NCI-H1048 (cell line): ENCODE results near the gene PDP2.

Experiments
- DNase-seq: peaks from one replicate; lab custom pipeline; 2025; lab: John Stamatoyannopoulos, UW

PDP2 gene

DNA sequence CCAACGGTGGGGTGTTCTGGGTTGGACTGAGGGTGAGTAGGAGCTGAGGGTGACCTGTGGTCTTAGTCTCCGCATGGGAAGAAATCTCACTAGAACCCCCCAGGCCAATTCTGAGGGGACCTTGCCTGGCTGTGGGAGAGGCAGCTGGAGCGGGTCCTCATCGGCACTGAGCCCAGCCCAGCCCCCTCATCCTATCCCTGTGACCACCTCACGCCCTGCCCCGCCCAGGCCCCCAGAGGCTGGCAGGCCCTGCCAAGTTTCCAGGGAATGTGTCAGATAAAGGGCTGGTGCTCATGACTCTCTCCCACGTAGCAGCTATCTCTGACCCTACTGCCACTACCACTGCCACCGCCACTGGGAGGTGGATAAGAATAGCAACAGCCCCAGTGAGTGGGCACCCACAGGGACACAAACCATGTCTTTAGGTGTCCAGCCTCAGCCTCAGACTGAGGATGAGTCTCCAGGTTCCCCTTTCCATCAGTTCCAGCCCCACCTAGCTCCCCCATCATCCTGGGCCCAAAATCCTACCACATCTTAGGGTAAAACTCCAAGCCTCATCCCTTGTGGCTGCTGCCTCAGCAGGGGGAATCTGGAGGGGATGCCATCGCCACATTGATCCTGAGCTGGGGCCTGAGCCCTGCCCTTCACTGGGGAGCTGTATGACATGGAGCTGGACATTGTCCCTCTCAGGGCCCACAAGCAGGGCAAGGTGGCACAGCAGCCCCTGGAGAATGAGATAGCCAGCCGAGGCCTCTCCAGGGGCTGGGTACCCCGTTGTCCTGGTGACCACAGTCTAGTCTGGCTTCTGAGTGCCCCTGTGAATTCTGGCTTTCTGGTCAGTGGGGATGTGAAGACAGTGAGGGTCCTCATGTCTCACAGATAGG is 23.5 kb downstream of the PDP2 start:
- DNase-seq, result no peak

DNA sequence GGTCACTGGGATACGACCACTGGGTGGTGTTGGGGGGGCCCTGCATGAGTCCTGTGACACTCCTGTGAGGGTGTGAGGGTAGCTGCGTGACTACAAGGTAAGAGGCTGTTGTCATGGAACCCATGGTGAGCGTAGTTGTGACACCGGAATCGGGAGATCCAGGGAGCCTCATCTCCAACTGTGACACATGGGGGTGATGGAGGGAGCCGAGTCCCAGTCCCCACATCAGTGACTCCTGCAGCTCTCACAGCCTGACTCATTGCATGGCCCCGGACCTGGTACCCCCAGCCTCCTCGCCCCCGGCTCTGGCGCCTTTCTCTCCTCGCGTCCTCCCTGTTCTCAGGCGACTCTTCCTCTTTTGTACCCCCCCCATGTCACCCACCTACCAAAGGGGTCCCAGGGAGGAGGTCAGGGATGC is 24.1 kb downstream of the PDP2 start:
- no peak for DNase-seq

DNA sequence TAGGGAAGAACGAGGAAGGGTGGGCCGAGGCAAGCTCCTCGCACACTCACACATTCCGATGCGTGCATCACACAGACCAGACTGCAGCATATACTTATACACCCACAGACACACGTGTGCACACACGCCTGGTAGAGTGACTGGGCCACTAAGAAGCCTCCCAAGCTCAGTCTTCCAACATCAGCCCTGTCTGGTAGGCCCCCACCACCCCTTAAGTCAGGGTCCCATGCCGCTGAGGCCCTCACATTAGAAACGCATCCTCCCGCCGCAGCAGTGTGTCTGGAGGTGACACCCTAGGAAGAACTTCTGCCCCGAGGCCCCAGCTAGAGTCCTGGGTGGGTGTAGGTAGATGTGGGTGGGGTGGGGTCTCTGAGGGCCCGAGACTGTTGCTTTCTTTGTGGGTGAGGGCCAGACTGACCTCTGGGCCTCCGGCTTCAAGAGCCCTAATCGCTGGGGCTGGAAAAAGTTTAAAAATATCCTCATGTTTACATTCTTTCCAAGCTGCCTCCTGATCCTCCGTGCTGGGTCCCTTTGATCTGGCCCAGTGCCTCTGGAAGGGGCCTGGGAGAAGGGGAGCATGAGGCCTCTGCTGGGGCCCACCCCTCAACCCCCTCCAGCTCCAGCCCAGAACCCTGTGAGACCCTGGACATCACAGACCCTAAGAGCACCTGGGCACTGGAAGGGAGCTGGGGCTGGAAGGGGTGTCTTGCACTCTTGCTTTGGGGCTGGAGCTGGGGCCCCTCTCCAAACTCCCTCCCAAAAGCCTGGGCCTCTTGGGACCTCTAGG is 24.7 kb downstream of the PDP2 start:
- no peak for DNase-seq

DNA sequence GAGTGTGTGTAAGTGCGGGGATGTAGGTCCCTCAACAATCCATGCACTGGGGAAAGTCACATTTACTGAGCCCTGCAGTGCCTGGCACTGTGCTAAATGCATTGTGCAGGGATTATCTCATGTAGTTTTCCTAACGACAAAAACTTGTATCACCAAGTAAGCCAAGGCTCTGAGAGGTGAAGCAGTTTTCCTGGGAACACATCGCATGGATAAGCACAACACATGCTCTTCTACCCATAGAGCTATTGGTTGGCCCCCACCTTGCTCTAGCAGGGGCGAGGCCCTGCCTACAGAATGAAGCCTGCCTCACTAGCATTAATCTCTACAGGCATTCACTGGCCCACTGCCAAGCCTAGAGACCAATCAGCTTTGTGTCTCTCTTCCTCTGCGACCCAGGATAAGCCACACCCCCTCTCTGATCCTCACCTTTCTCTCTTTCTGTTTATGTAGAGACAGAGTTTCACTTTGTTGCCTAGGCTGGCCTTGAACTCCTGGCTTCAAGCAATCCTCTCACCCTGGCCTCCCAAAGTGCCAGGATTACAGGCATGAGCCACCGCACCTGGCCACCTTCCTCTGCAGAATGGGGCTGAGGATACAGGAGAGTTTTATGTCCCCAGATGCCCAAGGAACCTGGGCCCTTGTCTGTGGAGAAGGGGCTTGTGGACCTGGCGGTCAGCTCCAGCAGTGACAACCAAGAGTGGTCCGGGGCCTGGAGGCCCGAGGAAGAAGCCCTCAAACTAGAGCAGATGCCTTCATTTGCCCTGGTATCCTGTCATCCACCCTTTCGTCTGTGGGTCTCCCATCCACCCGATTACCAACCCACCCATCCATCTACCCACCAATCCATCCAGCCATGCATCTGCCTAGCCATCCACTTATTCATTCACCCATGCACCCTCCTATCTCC is 25.6 kb downstream of the PDP2 start:
- DNase-seq, result peak; percentile 4

DNA sequence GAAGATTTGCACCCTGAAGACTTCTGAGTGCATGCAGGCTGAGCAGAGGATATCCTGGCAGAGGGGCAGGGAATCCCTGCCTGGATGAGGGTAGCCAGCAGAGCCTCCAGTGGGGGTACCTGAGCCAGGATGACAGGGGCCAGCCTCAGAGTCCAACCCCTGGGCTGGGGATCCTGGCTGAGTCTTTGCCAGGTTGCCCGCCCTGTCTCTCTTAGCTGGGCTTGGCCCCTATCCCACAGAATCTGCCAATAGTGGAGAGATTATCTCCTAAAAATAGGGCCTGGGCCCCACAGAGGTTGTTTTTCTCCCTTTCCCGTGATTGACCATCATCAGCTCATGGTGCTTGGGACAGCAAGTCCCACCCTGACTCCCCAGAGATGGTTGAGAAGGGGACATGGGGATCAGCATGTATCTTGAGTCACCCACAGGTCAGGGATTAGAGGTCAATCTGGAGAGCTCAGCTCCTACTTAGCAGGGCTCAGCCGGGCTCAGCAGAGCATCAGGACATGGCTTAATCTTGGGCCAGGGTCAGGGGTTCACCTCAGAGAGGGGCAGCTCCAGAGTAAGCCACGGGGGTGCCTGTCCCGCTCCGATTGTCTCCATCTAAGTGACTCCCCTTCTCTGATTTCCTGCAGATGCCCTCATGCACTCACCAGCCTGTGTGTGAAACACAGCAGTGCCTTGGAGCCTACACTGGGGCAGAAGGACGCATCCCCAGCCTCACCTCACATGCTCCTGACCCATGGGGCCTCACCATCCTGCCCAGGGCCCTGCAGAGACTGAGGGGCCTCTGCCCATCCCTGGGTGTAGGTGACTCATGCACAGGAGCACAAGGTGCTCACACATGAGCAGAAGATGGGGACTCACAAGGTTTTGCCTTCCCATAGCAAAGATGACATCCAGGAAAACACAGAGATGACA is 26.9 kb downstream of the PDP2 start:
- no peak for DNase-seq

DNA sequence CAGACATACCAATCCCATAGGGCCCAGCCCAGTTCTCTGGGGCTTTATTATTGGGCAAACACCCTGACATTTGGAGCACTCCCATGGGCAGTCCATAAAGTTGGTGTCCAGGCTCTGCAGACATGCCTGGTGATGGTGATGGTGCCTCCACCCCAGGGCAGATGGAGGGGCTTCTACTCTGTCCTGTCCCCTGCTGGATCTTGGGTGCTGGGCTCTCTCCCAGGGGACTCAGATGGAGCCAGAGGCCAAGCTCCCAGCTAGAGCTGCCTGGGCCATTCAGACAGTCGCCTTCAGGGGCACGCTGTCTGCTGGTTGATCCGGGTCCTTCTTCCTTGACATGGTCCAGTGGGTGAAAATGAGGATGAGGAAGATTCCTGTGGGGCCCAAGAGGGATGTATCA is 27.8 kb downstream of the PDP2 start:
- no peak for DNase-seq

DNA sequence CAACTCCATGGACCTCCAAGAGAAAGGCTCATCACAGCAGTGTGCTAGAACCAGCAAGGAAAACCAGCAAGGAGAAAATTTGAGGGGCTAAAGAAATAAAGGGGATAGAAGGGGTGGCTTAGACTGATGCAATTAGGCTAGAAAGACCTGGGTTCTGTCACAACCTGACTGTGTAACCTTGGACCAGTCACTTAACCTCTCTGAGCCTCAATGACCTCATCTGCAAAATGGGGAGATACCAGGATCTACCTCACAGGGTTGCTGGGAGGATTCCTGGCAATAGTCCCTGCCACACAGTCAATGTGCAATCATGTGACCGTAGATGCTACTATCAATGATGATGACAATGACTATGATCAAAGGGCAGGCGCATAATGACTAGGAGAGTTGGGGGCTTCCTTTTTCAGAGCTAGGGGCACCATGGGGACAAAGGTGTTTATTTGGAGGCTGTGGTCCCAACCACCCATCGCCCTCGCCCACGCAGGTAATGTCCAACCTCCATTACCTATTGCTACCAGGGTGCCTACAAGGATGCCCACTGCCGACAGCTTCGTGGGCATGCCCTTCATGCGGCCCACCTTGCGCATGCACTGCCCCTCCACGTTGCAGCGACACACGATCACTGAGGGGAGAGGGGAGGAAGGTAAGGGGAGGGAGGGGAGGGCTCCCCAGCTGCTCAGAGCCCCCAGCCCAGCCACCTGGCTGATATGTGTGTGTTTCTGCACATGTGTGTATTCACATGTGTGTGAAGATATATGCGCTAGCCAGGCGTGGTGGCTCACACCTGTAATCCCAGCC is 28.6 kb downstream of the PDP2 start:
- DNase-seq, result no peak

DNA sequence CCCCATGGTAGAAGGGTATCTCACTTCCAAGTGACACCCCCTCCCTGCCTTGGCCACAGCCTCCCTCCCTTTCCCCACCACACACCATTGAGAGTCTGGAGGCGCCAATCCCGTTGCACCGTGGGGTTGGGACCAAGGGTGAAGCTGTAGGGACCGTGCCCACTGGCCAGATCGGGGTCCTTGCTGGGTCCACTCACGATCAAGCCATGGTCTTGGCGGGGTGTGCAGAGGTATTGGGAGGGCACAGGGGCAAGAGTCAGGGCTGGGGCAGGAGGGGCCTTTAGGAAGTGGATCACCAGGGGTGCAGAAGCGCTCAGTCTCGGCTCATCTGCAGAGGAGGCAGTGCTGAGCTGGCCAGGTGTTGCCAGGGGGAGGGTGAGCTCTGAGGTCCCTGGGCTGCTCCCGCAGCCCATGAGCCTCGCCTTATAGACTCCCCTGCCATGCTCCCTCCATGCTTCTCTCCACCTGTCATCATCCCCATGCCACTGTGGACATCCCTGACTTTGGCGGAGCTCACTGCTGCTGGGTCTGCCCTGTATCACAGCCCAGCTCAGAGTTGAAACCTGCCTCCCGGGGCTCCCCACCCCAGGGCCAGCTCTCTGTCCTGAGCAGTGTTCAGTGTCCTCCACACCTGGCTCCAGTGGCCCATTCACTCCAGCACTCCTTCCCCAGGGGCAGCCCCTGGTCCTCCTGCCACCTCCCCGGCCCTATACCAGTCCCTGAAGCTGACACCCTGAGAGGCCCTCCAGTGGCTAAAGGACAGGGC is 30.0 kb downstream of the PDP2 start:
- no peak for DNase-seq

DNA sequence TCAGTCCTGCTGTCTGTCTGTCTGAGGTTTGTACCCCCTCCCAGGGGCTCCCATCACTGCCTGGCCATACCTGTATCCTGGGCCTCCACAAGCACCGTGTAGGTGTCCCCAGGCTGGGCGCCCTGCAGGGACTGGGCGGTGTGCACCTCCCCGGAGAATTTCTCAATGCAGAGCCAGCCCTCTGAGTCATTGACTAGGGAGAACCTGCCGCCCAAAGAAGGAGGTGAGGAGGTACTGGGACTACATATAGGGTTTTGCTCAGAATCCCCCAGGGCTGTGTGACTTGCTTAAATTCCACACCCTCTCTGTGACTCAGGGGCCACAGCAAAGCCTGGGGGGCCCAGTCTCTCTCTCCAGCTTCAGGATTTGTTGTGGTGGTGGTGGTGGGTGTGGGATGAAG is 30.8 kb downstream of the PDP2 start:
- DNase-seq, result no peak

DNA sequence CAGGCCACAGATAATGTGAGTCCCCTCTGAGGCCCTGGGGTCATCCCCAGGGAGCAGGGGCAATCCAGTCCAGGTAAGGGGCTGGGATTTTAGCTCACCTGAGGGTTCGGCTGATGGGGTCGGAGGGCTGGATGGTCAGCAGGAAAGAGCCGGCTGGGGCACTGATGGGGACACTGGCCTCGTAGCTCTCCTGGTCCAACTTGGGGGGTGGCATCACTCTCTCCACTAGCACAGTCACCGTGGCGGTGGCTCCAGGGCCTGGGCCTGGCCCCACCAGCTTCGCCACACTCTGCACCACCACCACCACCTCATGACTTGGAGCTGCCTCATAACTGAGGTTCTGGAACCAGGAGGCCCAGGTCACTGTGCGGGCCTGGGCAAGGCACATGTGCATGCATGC is 31.5 kb downstream of the PDP2 start:
- no peak for DNase-seq

DNA sequence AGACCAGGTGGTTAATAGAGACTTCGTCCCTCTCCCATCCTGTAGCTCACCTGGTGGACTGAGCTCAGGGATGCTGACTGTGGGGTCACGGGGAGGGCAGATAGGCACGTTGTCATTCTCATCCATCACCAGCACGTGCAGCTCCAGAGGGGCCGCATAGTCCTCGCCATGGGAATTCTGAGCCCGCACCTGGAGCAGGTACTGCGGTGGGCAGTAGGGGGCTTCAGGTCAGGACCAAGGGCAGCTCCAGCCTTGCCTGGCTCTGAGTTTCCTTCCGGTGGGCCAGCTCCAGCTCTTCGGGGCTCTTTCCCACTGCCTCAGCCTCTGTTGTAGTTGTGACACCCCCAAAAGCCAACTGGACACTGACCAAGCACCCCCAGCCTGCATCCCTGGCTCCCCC is 32.8 kb downstream of the PDP2 start:
- DNase-seq, result no peak

DNA sequence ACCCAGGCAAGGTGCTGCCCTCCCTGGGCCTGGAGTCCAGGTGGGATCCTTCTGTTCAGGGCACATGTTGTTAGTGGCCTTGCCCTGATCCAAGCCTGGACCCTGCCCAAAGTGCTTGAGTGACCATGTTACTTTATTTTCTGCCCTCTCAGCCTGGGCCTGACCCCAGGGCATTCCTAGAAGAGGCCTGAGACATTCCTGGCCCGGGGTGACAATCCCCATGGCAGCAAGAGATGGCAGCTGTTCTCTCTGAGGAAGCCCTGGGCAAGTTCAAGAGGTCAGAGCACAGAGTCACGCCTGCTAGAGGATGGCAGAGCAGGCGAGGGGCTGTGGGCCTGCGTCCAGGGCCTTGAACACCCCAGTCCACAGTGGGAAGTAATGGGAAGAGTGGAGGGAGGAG is 33.4 kb downstream of the PDP2 start:
- DNase-seq, result no peak

DNA sequence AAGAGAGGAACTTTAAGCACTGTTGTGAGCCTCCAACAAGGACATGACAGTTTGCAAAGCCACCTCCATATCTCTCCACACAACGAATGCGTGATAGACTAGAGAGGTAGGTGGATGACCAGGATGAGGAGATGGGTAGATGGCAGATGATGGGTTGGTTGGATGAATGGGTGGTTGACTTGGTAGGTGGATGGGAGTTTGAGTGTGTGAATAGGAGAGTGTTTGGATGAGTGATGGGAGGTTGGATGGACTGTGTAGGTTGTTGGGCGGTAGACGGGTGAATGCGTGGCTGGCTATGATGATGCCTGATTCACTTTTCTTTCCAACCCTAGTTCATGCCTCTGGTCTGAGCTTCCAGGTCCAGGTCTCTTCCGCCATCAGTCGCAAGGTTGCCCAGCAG is 34.2 kb downstream of the PDP2 start:
- DNase-seq, result no peak

DNA sequence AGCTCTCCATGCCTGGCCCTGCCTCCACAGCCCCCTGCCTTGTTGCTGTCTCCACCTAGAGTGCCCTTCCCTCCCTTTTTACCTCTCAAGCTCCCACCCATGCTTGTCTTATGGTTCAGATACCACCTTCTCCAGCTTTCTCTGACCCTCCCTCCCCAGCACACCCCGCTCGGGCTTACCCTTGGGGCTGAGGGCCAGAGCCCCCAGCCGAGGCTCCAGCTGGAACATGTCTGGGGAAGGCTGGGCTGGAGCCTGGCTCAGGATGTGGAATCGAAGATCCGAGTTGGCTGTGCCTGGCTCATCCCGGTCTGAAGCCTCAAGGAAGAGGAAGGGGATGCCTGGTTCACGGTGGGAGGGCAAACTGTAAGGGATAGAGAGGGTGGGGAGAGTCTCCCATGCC is 34.7 kb downstream of the PDP2 start:
- DNase-seq, result no peak

DNA sequence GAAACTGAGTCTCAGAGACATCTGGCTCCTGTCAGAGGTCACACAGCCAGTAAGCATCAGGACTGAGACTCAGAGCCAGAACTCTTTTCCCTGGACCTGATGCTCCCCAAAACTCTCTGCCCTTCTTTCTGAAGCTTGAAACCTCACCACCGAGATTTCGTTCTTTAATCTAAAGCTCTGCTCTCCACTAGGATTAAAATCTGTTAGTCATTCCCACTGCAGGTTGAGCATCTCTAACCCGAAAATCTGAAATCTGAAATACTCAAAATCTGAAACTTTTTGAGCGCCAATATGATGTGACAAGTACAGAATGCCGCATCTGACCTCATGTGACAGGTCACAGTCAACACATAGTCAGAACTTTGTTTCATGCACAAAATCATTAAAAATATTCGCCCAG is 36.2 kb downstream of the PDP2 start:
- DNase-seq, result no peak

DNA sequence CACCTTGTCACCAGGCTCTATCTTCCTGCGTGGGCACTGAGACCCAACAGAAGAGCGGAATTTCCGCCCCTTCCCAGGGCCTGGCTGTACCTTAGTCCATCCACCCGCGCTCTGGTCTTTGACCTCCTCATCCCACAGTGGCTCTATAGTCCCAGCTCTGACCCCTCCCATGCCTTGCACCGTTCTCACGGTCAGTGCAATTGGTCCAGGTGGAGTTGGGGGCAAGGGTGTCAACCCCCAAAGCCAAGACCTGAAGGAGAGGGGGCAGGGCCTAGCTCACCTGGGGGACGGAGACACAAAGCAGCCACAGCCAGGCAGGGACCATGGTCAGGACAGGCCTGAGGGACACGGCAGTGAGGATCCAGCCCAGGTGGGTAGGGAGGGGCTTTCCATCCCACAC is 37.4 kb downstream of the PDP2 start:
- no peak for DNase-seq

DNA sequence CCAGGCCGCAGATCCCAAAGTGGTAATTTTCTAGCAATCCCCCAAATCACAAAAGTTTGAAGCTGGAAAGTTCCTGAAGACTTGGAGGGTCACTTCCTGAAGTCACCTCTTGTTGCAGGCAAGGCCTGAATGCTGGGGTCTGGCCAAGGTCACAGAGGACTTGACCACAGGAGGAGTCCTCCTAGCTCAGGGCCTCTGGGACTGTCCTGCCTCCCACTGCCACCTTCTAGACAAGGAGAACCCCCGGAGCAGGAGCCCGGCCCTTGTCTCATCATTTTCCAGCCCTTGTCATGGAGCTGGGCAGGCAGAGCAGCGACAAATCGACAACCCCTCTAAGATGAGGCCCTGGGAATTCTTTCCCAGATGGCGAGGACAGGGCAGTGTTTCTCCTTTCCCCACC is 38.0 kb downstream of the PDP2 start:
- DNase-seq, result no peak

DNA sequence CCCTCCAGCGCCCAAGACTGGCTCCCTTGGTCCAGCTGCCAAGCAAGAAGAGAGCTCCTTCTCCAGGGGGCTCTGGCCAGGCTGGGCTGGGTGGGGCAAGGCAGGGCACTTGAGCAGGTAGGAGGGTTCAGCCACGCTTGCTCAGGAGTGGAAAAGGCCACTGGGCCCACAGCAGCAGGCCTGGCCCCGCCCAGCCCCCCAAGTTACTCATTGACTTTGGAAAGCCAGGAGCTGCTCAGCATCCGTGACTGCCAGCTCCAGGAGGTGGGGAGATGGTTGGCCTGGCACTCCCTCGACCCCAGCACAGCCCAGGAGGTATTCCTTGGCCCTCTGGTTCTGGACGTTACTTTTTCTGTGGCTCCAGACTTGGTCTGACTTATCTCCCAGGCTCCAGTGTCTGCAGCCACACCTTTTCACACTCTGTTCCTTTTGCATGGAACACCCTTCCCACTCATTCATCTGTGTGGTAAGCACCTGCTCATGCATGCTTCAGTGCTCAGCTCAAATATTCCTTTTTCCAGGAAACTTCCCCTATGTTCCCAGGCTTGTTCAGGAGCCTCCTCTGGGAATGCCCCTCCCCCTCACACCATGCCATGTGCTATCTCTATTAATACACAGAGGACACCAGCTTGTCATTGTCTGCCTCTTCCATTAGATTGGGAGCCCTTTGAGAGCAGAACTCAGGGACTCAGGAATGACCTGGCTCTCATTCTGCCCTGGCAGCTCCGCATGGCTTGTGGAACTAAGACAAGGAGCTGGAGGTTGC is 38.7 kb downstream of the PDP2 start, which contains the start of gene CDH16:
CDH16 (minus strand) TSS at position 83 of the 766 bp plus-strand sequence. CDS start 820 bp downstream, outside the sequence.
- no peak for DNase-seq
